ENCODE results near the gene PPFIBP1.

- TF ChIP-seq CTCF (IDR thresholded peaks at IDR 0.05) (no peak), REST (IDR thresholded peaks at IDR 0.05; ENCODE audit: insufficient read depth in 1 of 2, low read depth in 2 of 2, low read length in 1 of 2) (no peak), POLR2AphosphoS5 (IDR thresholded peaks at IDR 0.05; ENCODE audit: low read depth, low read length) (no peak)
These were observed 18.6 kb downstream of the PPFIBP1 start for GRCh38 chr12:27542628-27543027.
